Thoracic aorta (tissue), 2 donors: ENCODE results near the gene POT1. TPM values are rescaled to one million over a fixed set of nuclear protein-coding genes. Genes with fewer than 3 reads are reported as not detected.

Experiments
- ATAC-seq: fragments of 150-250 bp; one replicate; pipeline ENCODE4 v1.8.0; 2017; ENCODE audit warnings: low read depth; ENCODE audit not compliant: insufficient number of reproducible peaks, low FRiP score
- DNase-seq: peaks from one replicate; pipeline ENCODE4 v3.0.0-alpha.2; 2020; ENCODE audit warnings: low spot score
- H3K27ac ChIP-seq, 2 donors: fragments of 200-600 bp; sonication (generic); 1 replicate in 1 of 2; 2 replicates in 1 of 2; pipeline ENCODE4 v1.5.1; 2016; ENCODE audit warnings: mild to moderate bottlenecking in 2 of 2, moderate library complexity in 2 of 2
- H3K27me3 ChIP-seq: fragments of 200-600 bp; sonication (generic); replicated peaks from 2 replicates; pipeline ENCODE4 v1.6.0; 2016; ENCODE audit warnings: mild to moderate bottlenecking; ENCODE audit not compliant: insufficient read depth
- H3K36me3 ChIP-seq: fragments of 200-600 bp; sonication (generic); one replicate; pipeline ENCODE4 v1.5.1; 2016
- H3K4me1 ChIP-seq, 2 donors: fragments of 200-600 bp; sonication (generic); 1 replicate in 1 of 2; 2 replicates in 1 of 2; pipeline versions ENCODE4 v1.5.1 to v1.6.0; 2016; ENCODE audit warnings: low read depth in 2 of 2, mild to moderate bottlenecking in 1 of 2; ENCODE audit not compliant: control insufficient read depth in 1 of 2
- H3K4me3 ChIP-seq: fragments of 200-600 bp; sonication (generic); 2 replicates; pipeline ENCODE4 v1.5.1; 2016; ENCODE audit warnings: mild to moderate bottlenecking
- H3K9me3 ChIP-seq: fragments of 200-600 bp; sonication (generic); 2 replicates; pipeline ENCODE4 v1.5.1; 2016
- CTCF ChIP-seq: fragments of 200-600 bp; sonication (generic); IDR thresholded peaks from one replicate; pipeline ENCODE4 v1.5.1; 2019; ENCODE audit warnings: antibody characterized with exemption
- total RNA-seq, 2 donors: library from RNA; depleted of rRNA; stranded (reverse); fragments of >200 nt; gene quantifications; one replicate each; pipeline versions ENCODE4 v1.1.0 to v1.2.3, GENCODE V29; 2016

POT1 gene
- total RNA-seq, 2 donors from 2014 or later: 18.9 to 23.4 TPM

GRCh38 chr7:124898531-124898930 lies 31.1 kb downstream of the POT1 start:
- ATAC-seq (no peak), DNase-seq (no peak)
- no peak for TF ChIP-seq CTCF
- H3K27ac ChIP-seq: no peak overlapping the region
- H3K4me3 ChIP-seq: no peak overlapping the region
- H3K27me3 ChIP-seq: no peaks in the 10 kb centered on the region
- H3K4me1 ChIP-seq: no peaks in the 10 kb centered on the region
- H3K36me3 ChIP-seq: peaks cover 6% of the 10 kb centered on the region
- H3K9me3 ChIP-seq: no peaks in the 10 kb centered on the region

GRCh38 chr7:124896001-124896400 lies 33.6 kb downstream of the POT1 start:
- no peak for TF ChIP-seq CTCF
- no peak for ATAC-seq
- Histone ChIP-seq H3K4me1 (no peaks in the 10 kb centered on the region), H3K36me3 (peaks cover 5% of the 10 kb centered on the region), H3K4me3 (no peak overlapping the region), H3K27me3 (no peaks in the 10 kb centered on the region), H3K9me3 (no peaks in the 10 kb centered on the region), H3K27ac (no peak overlapping the region)
- DNase-seq: no peak

- no peak for TF ChIP-seq CTCF
- no peak overlapping the region for H3K4me3 ChIP-seq
- no peak overlapping the region for H3K27ac ChIP-seq
- ATAC-seq (no peak), DNase-seq (no peak)
- no peaks in the 10 kb centered on the region for H3K4me1 ChIP-seq
- H3K9me3 ChIP-seq: no peaks in the 10 kb centered on the region
- no peaks in the 10 kb centered on the region for H3K27me3 ChIP-seq
- no peaks in the 10 kb centered on the region for H3K36me3 ChIP-seq
Measured at GRCh38 chr7:124893140-124893827, 36.3 kb downstream of the POT1 start.

- DNase-seq (no peak), ATAC-seq (no peak)
- no peaks in the 10 kb centered on the region for H3K9me3 ChIP-seq
- no peaks in the 10 kb centered on the region for H3K36me3 ChIP-seq
- no peak overlapping the region for H3K27ac ChIP-seq
- H3K27me3 ChIP-seq: no peaks in the 10 kb centered on the region
- TF ChIP-seq CTCF: no peak
- no peaks in the 10 kb centered on the region for H3K4me1 ChIP-seq
- no peak overlapping the region for H3K4me3 ChIP-seq
Measured at GRCh38 chr7:124887247-124887646, 42.4 kb downstream of the POT1 start.

GRCh38 chr7:124881981-124882380 lies 47.6 kb downstream of the POT1 start:
- TF ChIP-seq CTCF: no peak
- ATAC-seq (no peak), DNase-seq (no peak)
- Histone ChIP-seq H3K4me3 (no peak overlapping the region), H3K27me3 (no peaks in the 10 kb centered on the region), H3K4me1 (no peaks in the 10 kb centered on the region), H3K27ac (no peak overlapping the region), H3K9me3 (no peaks in the 10 kb centered on the region), H3K36me3 (no peaks in the 10 kb centered on the region)
